Measurements from ENCODE around the gene CIDEA. TPM values are rescaled to one million over a fixed set of nuclear protein-coding genes. Genes with fewer than 3 reads are reported as not detected.

Gene CIDEA
- total RNA-seq, result not detected in 2 replicates

GRCh38 chr18:12254136-12254819, at the start of gene CIDEA:
Gene CIDEA (plus strand): TSS chr18:12254361. CDS start chr18:12254384, 23 bp downstream.

GRCh38 chr18:12307701-12308385, 53.7 kb downstream of the CIDEA start, which contains the start of gene TUBB6:
Gene TUBB6 (plus strand): TSS chr18:12308241. CDS start chr18:12308293, 52 bp downstream.

Other genes starting within 250 kb of the CIDEA start
- gene ANKRD62, start 160.5 kb upstream of the CIDEA start, total RNA-seq, result not detected in 2 replicates
- 492 and 509 TPM in 2 replicates for gene TUBB6, start 53.9 kb downstream of the CIDEA start, total RNA-seq
- 32.3 and 40.7 TPM in 2 replicates for gene AFG3L2, start 122.9 kb downstream of the CIDEA start, total RNA-seq
- 1.8 and 4.2 TPM in 2 replicates for gene PRELID3A, start 153.6 kb downstream of the CIDEA start, total RNA-seq

Measured in cardiac atrium fibroblast (primary cell).